ENCODE measurements around the gene LYPD6B.
A peak's percentile ranks its signal among the peaks of the same experiment; 100 is the strongest.

LYPD6B gene

GRCh38 chr2:149167001-149167780 is 128.7 kb downstream of the LYPD6B start:
- no peak for DNase-seq

- DNase-seq: no peak
Observed at GRCh38 chr2:149167941-149168340, 129.4 kb downstream of the LYPD6B start.

GRCh38 chr2:149169656-149170055 is 131.2 kb downstream of the LYPD6B start:
- DNase-seq: peak; percentile 50

- DNase-seq: peak; percentile 95
Observed at GRCh38 chr2:149170156-149170555, 131.7 kb downstream of the LYPD6B start.

- no peak for DNase-seq
Observed at GRCh38 chr2:149170911-149171310, 132.4 kb downstream of the LYPD6B start.

GRCh38 chr2:149173220-149173619 is 134.7 kb downstream of the LYPD6B start:
- no peak for DNase-seq

GRCh38 chr2:149175956-149176355 is 137.5 kb downstream of the LYPD6B start:
- DNase-seq: no peak

- DNase-seq: no peak
Observed at GRCh38 chr2:149178612-149179011, 140.1 kb downstream of the LYPD6B start.

- no peak for DNase-seq
Observed at GRCh38 chr2:149180226-149180875, 141.9 kb downstream of the LYPD6B start.

- DNase-seq: no peak
Observed at GRCh38 chr2:149183187-149183586, 144.7 kb downstream of the LYPD6B start.

GRCh38 chr2:149184991-149185390 is 146.5 kb downstream of the LYPD6B start:
- no peak for DNase-seq

GRCh38 chr2:149185942-149186490 is 147.5 kb downstream of the LYPD6B start:
- DNase-seq: no peak

GRCh38 chr2:149187057-149187456 is 148.6 kb downstream of the LYPD6B start:
- DNase-seq: no peak

- no peak for DNase-seq
Observed at GRCh38 chr2:149188291-149188690, 149.8 kb downstream of the LYPD6B start.

GRCh38 chr2:149189769-149190168 is 151.3 kb downstream of the LYPD6B start:
- DNase-seq: no peak

GRCh38 chr2:149191915-149192314 is 153.4 kb downstream of the LYPD6B start:
- no peak for DNase-seq

- DNase-seq: no peak
Observed at GRCh38 chr2:149192427-149192826, 153.9 kb downstream of the LYPD6B start.

- DNase-seq: no peak
Observed at GRCh38 chr2:149200109-149200520, 161.6 kb downstream of the LYPD6B start.

- no peak for DNase-seq
Observed at GRCh38 chr2:149204686-149205085, 166.2 kb downstream of the LYPD6B start.

GRCh38 chr2:149205143-149205542 is 166.6 kb downstream of the LYPD6B start:
- no peak for DNase-seq

GRCh38 chr2:149213764-149214493 is 175.4 kb downstream of the LYPD6B start:
- DNase-seq: no peak

GRCh38 chr2:149218497-149218896 is 180.0 kb downstream of the LYPD6B start:
- no peak for DNase-seq

- no peak for DNase-seq
Observed at GRCh38 chr2:149219856-149220255, 181.4 kb downstream of the LYPD6B start.

- no peak for DNase-seq
Observed at GRCh38 chr2:149221002-149221401, 182.5 kb downstream of the LYPD6B start.
